Activated CD4-positive, alpha-beta T cell treated with anti-CD3 and anti-CD28 coated beads for 36 hours (primary cell): ENCODE data around the gene THRB. TPM values are rescaled to one million over a fixed set of nuclear protein-coding genes. Genes with fewer than 3 reads are reported as not detected.

Source experiments
- ATAC-seq: fragments of 200-7000 bp; cut with Tn5 transposase; one replicate; pipeline ENCODE4 v1.10.0; 2021; ENCODE audit warnings: mild to moderate bottlenecking, moderate library complexity
- CTCF ChIA-PET: fragments of 350-600 bp; sonication (Branson Sonifier 250); formaldehyde crosslinking; loops from one replicate; lab custom pipeline; 2021; ENCODE audit warnings: antibody characterized with exemption; lab: Charles Lee
- POLR2A ChIA-PET: fragments of 350-600 bp; sonication (Branson Sonifier 250); formaldehyde crosslinking; loops from one replicate; lab custom pipeline; 2021; ENCODE audit warnings: antibody characterized with exemption, inconsistent platforms; lab: Charles Lee
- DNase-seq: peaks from one replicate; pipeline ENCODE4 v3.0.0-alpha.2; 2020
- H3K27ac Mint-ChIP-seq: one replicate; pipeline ENCODE4 v1.8.0; 2021; ENCODE audit warnings: mixed read lengths
- H3K27me3 Mint-ChIP-seq: one replicate; pipeline ENCODE4 v1.8.0; 2021; ENCODE audit warnings: mixed read lengths
- H3K36me3 Mint-ChIP-seq: one replicate; pipeline ENCODE4 v1.8.0; 2021; ENCODE audit warnings: low read depth, mixed read lengths
- H3K4me1 Mint-ChIP-seq: one replicate; pipeline ENCODE4 v1.8.0; 2021; ENCODE audit warnings: mixed read lengths
- H3K4me3 Mint-ChIP-seq: one replicate; pipeline ENCODE4 v1.8.0; 2021; ENCODE audit warnings: mild to moderate bottlenecking, moderate library complexity, mixed read lengths
- H3K9me3 Mint-ChIP-seq: one replicate; pipeline ENCODE4 v1.8.0; 2021; ENCODE audit warnings: low read depth, mixed read lengths
- intact Hi-C, 2 experiments: fragments of 100-400 bp; cut with DNase I in 1 of 2; cut with micrococcal nuclease in 1 of 2; formaldehyde crosslinking; loops; one replicate each; pipeline versions ENCODE4 v1.14.2 to v1.15.1; 2022 to 2024; cut with DNase I, micrococcal nuclease
- total RNA-seq, 2 experiments: library from RNA; stranded (reverse); gene quantifications; one replicate each; pipeline ENCODE4 v1.2.3, GENCODE V29; 2021

THRB gene
- total RNA-seq, 2 experiments from 2014 or later = not detected

DNA sequence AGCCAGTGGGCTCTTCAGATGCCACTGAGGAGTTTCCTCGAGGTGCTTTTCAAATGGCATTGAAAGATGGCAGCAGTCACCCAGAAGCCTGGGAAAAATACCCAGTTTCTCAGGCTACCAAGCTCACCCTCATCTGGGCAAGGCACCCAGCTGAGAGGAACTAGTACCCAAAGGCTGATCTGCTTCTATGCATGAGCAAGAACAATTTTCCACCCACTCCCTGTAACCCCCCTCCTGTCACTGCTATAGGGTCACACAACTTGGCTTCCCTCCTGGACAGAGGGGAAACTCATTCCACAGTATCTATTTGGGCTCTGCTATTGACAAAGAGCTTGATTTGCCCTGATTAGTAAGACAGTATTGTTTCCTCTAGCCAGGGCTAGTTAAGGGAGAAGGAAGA lies 31.9 kb downstream of the THRB start:
- no peaks in the 10 kb centered on the region for H3K36me3 Mint-ChIP-seq
- intact Hi-C loops = no loop called here
- H3K4me1 Mint-ChIP-seq = no peaks in the 10 kb centered on the region
- H3K27me3 Mint-ChIP-seq = no peaks in the 10 kb centered on the region
- DNase-seq (no peak), ATAC-seq (no peak)
- H3K4me3 Mint-ChIP-seq = no peak overlapping the region
- peaks cover 3% of the 10 kb centered on the region for H3K9me3 Mint-ChIP-seq
- no peak overlapping the region for H3K27ac Mint-ChIP-seq
- ChIA-PET CTCF (no interaction called here), POLR2A (no interaction called here)

- H3K9me3 Mint-ChIP-seq = peaks cover 3% of the 10 kb centered on the region
- H3K4me3 Mint-ChIP-seq = no peak overlapping the region
- H3K4me1 Mint-ChIP-seq = no peaks in the 10 kb centered on the region
- no peak overlapping the region for H3K27ac Mint-ChIP-seq
- ChIA-PET CTCF (no interaction called here), POLR2A (no interaction called here)
- H3K27me3 Mint-ChIP-seq = no peaks in the 10 kb centered on the region
- no peak for DNase-seq
- no peaks in the 10 kb centered on the region for H3K36me3 Mint-ChIP-seq
- intact Hi-C loops = no loop called here
- no peak for ATAC-seq
Observed at GRCh38 chr3:24460974-24461373, 33.7 kb downstream of the THRB start.

DNA sequence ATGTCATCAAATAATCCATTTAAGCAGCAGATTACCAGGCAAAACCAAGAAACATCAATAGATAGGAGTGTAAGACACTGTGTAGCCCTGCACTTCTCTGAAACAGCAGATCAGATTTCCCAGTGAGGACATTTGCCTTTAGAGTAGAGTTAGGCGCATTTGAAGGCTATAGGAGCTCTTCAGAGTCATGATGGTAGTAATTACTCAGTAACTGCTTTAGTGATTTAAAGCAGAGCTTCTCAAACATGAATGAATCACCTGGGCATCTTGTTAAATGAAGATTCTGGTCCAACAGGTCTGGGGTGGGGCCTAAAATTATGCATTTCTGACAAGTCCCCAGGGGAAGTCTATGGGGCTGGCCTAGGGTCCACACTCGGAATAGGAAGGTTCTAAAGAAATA lies 36.9 kb downstream of the THRB start:
- ATAC-seq (no peak), DNase-seq (no peak)
- ChIA-PET POLR2A (no interaction called here), CTCF (no interaction called here)
- H3K36me3 Mint-ChIP-seq = no peaks in the 10 kb centered on the region
- no peak overlapping the region for H3K4me3 Mint-ChIP-seq
- H3K4me1 Mint-ChIP-seq = no peaks in the 10 kb centered on the region
- H3K27me3 Mint-ChIP-seq = peaks cover 2% of the 10 kb centered on the region
- H3K27ac Mint-ChIP-seq = no peak overlapping the region
- no peaks in the 10 kb centered on the region for H3K9me3 Mint-ChIP-seq
- intact Hi-C loops = no loop called here

DNA sequence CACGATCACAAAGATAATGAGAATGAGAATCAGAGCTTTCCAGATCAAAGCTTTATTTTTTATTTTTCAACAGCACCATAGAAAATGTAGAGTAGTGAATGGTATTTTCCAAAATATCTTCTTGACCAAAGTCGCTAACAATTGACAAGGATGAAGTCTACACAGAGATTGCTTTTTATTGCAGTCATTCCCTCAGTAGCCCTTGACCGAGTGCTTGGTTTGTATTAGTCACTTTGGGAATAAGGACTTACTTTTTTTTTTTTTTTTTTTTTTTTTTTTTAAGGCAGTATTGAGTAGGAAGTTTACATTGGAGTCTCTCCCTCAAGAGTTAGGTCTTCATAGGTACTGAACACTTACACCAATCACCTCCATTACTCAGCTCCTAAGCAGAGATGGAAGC lies 39.8 kb downstream of the THRB start:
- H3K9me3 Mint-ChIP-seq = no peaks in the 10 kb centered on the region
- POLR2A ChIA-PET = no interaction called here
- DNase-seq (no peak), ATAC-seq (no peak)
- CTCF ChIA-PET = no interaction called here
- H3K27ac Mint-ChIP-seq = no peak overlapping the region
- intact Hi-C loops = loop anchor here in 1 of 2 experiments (5.0 kb wide), 1 partner anchor 47 kb away; no protein-coding TSS in a partner anchor
- H3K4me1 Mint-ChIP-seq = no peaks in the 10 kb centered on the region
- H3K4me3 Mint-ChIP-seq = no peak overlapping the region
- H3K36me3 Mint-ChIP-seq = no peaks in the 10 kb centered on the region
- peaks cover 2% of the 10 kb centered on the region for H3K27me3 Mint-ChIP-seq

GRCh38 chr3:24454393-24454792 lies 40.3 kb downstream of the THRB start:
- ChIA-PET POLR2A (no interaction called here), CTCF (no interaction called here)
- intact Hi-C loops = loop anchor here in 1 of 2 experiments (5.0 kb wide), 1 partner anchor 48 kb away; no protein-coding TSS in a partner anchor
- no peak for DNase-seq
- H3K4me1 Mint-ChIP-seq = no peaks in the 10 kb centered on the region
- H3K9me3 Mint-ChIP-seq = no peaks in the 10 kb centered on the region
- H3K36me3 Mint-ChIP-seq = no peaks in the 10 kb centered on the region
- H3K27me3 Mint-ChIP-seq = peaks cover 2% of the 10 kb centered on the region
- H3K4me3 Mint-ChIP-seq = no peak overlapping the region
- no peak for ATAC-seq
- H3K27ac Mint-ChIP-seq = no peak overlapping the region

GRCh38 chr3:24451461-24452099 lies 43.1 kb downstream of the THRB start:
- DNase-seq = no peak
- POLR2A ChIA-PET = no interaction called here

DNA sequence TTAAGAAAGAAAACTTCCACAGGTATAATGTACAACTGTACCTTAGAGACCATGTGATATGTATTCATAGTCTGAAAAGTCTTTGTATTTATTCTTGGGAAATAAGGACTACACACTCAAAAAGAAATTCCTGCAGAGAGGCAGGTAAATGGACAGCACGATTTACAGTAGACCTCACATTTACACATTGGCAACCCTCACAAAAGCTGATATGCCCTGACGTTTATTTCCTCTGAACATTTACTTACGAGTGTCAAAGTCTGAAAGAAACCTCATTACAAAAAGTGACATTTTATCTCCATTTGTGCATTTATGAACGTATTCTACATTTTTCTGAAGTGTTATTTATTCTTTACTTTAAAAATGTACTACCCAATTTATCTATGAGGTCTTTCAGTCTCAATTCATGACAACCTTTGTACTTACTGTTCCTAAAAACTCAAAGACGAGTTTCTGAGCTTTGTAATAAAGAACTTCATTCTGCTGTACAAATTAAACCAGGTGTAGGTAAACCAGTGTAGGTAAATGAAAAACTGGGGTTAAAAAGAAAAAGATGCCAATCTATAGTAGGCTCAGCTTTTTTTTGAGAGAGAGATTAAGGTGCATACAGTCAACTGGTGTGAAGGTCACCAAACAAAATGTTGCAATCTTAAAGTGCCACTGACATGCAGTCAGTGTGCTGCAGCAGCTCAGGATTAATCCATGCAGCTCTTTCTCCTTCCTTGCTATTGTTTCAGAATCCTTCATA lies 44.3 kb downstream of the THRB start:
- no peaks in the 10 kb centered on the region for H3K36me3 Mint-ChIP-seq
- no peak overlapping the region for H3K4me3 Mint-ChIP-seq
- H3K4me1 Mint-ChIP-seq = no peaks in the 10 kb centered on the region
- DNase-seq (no peak), ATAC-seq (no peak)
- ChIA-PET CTCF (no interaction called here), POLR2A (no interaction called here)
- peaks cover 2% of the 10 kb centered on the region for H3K27me3 Mint-ChIP-seq
- H3K9me3 Mint-ChIP-seq = no peaks in the 10 kb centered on the region
- H3K27ac Mint-ChIP-seq = no peak overlapping the region
- intact Hi-C loops = loop anchor here in 1 of 2 experiments (5.0 kb wide), 1 partner anchor 52 kb away; no protein-coding TSS in a partner anchor

More at GRCh38 chr3:24451461-24452099, 43.1 kb downstream of the THRB start:
- Mint-ChIP-seq H3K9me3 (no peaks in the 10 kb centered on the region), H3K4me1 (no peaks in the 10 kb centered on the region), H3K36me3 (no peaks in the 10 kb centered on the region), H3K27me3 (peaks cover 2% of the 10 kb centered on the region), H3K4me3 (no peak overlapping the region), H3K27ac (no peak overlapping the region)
- ATAC-seq = no peak
- intact Hi-C loops = loop anchor here in 1 of 2 experiments (5.0 kb wide), 1 partner anchor 51 kb away; no protein-coding TSS in a partner anchor
- CTCF ChIA-PET = interaction anchor here (0.6 kb wide), 1 partner anchor 50 kb away, joined by 4 read pairs; no protein-coding TSS in a partner anchor

- no peak for DNase-seq
- CTCF ChIA-PET = no interaction called here
- Mint-ChIP-seq H3K36me3 (no peaks in the 10 kb centered on the region), H3K4me1 (no peaks in the 10 kb centered on the region), H3K4me3 (no peak overlapping the region), H3K9me3 (no peaks in the 10 kb centered on the region), H3K27me3 (no peaks in the 10 kb centered on the region), H3K27ac (no peak overlapping the region)
- no peak for ATAC-seq
- POLR2A ChIA-PET = no interaction called here
- intact Hi-C loops = no loop called here
Observed at GRCh38 chr3:24447836-24448235, 46.8 kb downstream of the THRB start.

DNA sequence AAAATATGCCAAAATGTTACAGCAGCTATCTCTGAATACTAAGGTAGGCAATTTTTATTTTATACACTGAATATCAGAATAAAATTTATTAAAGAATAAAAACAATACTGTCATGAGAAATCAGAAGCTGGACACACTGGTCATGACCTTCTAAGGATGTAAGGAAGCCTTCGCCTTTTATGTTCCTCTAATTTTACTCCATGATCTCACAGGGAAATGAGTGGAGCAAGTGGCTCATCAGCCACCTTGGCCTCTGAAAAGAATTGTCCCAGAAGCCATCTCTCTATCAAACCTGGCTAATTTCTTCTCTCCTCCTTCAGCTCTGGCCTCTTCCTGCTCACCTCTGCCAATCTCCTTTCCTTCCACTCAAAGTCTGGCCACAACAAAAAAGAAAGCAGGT lies 48.6 kb downstream of the THRB start:
- ChIA-PET POLR2A (interaction anchor here (0.6 kb wide), 1 partner anchor 35 kb away, joined by 3 read pairs; no protein-coding TSS in a partner anchor), CTCF (no interaction called here)
- ATAC-seq (no peak), DNase-seq (no peak)
- no peaks in the 10 kb centered on the region for H3K36me3 Mint-ChIP-seq
- no peaks in the 10 kb centered on the region for H3K4me1 Mint-ChIP-seq
- H3K9me3 Mint-ChIP-seq = no peaks in the 10 kb centered on the region
- no peaks in the 10 kb centered on the region for H3K27me3 Mint-ChIP-seq
- no peak overlapping the region for H3K4me3 Mint-ChIP-seq
- intact Hi-C loops = no loop called here
- no peak overlapping the region for H3K27ac Mint-ChIP-seq

GRCh38 chr3:24443476-24443875 lies 51.2 kb downstream of the THRB start:
- Mint-ChIP-seq H3K36me3 (no peaks in the 10 kb centered on the region), H3K4me3 (no peak overlapping the region), H3K9me3 (no peaks in the 10 kb centered on the region), H3K4me1 (no peaks in the 10 kb centered on the region), H3K27ac (no peak overlapping the region), H3K27me3 (no peaks in the 10 kb centered on the region)
- ATAC-seq (no peak), DNase-seq (no peak)
- CTCF ChIA-PET = no interaction called here
- intact Hi-C loops = no loop called here
- POLR2A ChIA-PET = no interaction called here

DNA sequence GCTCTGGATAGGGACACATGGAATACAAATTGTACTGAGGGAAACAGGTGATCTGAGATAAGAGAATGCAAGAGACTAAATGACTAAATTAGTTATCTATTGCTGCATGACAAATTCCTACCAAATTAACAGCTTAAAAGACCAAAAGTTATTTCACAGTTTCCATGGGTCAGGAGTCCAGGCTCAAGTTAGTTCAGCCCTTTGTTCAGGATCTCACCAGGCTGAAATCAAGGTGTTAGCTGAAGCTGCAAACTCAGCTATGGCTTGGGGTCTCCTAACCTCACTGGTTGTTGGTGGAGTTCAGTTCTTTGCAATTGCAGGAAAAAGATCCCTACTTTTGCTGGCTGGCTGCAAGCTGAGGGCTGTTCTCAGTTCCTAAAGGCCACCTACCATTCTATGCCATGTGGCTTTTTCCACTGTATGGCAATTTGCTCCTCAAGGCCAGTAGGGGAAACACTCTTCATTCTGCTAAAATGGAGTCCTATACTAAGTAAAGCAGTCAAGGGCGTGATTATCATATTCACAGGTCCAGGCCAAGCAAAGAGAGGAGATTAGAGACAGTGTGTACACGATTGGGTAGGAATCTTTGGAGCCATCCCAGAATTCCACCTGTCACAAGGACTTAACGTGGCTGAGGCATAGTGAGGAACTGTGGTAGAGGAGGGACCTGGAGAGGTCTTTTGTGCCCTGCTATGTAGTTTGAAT lies 53.7 kb downstream of the THRB start:
- Mint-ChIP-seq H3K4me3 (no peak overlapping the region), H3K27ac (no peak overlapping the region), H3K4me1 (no peaks in the 10 kb centered on the region), H3K9me3 (no peaks in the 10 kb centered on the region), H3K36me3 (no peaks in the 10 kb centered on the region), H3K27me3 (no peaks in the 10 kb centered on the region)
- DNase-seq (no peak), ATAC-seq (no peak)
- POLR2A ChIA-PET = no interaction called here
- CTCF ChIA-PET = no interaction called here
- intact Hi-C loops = no loop called here
